ENCODE data around the gene SORCS2.

The SORCS2 gene

DNA sequence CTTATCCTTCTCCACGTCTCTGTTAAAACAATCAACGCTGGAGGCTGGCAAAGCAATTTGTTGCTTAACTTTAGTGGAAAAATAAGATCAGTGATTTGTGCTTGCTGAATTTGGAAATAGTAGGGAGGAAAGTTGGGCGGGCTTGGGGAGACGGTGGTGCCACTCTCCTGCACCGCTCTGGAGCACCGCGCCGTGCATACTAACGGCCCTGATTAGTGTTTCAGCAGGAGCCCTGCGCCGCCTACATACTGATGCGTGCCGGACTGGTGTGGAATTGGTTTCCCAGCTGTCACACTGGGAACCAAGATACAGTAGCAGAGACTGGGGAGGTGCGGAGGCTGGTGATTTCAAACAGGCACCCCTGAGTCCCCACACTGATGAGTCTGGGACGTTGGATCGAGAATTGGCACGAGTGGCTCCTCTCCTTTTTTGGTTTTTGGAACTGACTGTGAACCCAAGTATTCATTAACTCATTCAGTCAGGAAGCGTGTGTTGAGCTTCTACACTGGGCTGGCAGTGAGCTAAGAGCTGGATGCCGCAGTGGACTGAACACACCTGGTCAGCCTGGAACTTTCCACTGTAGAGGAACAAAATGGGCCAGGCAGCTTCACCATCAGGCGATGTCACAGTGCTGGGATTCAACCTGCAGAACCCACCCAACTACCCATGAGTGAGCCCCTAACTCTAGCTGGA lies 271.4 kb downstream of the SORCS2 start:
- H3K79me2 ChIP-seq (ENCODE audit: control insufficient read depth, low read length): no peaks in the 10 kb centered on the region
- no peak overlapping the region for H3K4me2 ChIP-seq (ENCODE audit: low read length)
- no peaks in the 10 kb centered on the region for H3K27me3 ChIP-seq (ENCODE audit: control insufficient read depth, low read length)
- TF ChIP-seq EZH2phosphoT487 (IDR thresholded peaks at IDR 0.05; ENCODE audit: borderline replicate concordance, low read length) (no peak), CTCF (IDR thresholded peaks at IDR 0.05; ENCODE audit: low read depth, low read length, poor library complexity, severe bottlenecking) (no peak)
- H3K4me3 ChIP-seq (ENCODE audit: low read length): no peak overlapping the region
- peaks cover 5% of the 10 kb centered on the region for H3K9me3 ChIP-seq (ENCODE audit: control insufficient read depth, insufficient read depth, low read length)
- H3K4me1 ChIP-seq (ENCODE audit: control insufficient read depth, low read length): no peaks in the 10 kb centered on the region
- no peaks in the 10 kb centered on the region for H3K36me3 ChIP-seq (ENCODE audit: control insufficient read depth, low read length)
- no peaks in the 10 kb centered on the region for H3F3A ChIP-seq (ENCODE audit: control insufficient read depth, insufficient read depth)
- no peaks in the 10 kb centered on the region for H3K9me2 ChIP-seq (replicated peaks; ENCODE audit: control insufficient read depth, low read length)
- no peaks in the 10 kb centered on the region for H4K20me1 ChIP-seq (ENCODE audit: control insufficient read depth, insufficient read depth, low read depth, low read length)
- no peak overlapping the region for H3K27ac ChIP-seq (ENCODE audit: low read depth, low read length)

GRCh38 chr4:7464259-7464655 lies 271.9 kb downstream of the SORCS2 start:
- no peaks in the 10 kb centered on the region for H3K9me2 ChIP-seq (replicated peaks; ENCODE audit: control insufficient read depth, low read length)
- H3K4me2 ChIP-seq (ENCODE audit: low read length): no peak overlapping the region
- H3K4me1 ChIP-seq (ENCODE audit: control insufficient read depth, low read length): no peaks in the 10 kb centered on the region
- TF ChIP-seq CTCF (IDR thresholded peaks at IDR 0.05; ENCODE audit: low read depth, low read length, poor library complexity, severe bottlenecking): no peak
- TF ChIP-seq EZH2phosphoT487 (IDR thresholded peaks at IDR 0.05; ENCODE audit: borderline replicate concordance, low read length): no peak
- no peak overlapping the region for H3K4me3 ChIP-seq (ENCODE audit: low read length)
- H3K27ac ChIP-seq (ENCODE audit: low read depth, low read length): no peak overlapping the region
- no peaks in the 10 kb centered on the region for H3K79me2 ChIP-seq (ENCODE audit: control insufficient read depth, low read length)
- H3K36me3 ChIP-seq (ENCODE audit: control insufficient read depth, low read length): no peaks in the 10 kb centered on the region
- no peaks in the 10 kb centered on the region for H3F3A ChIP-seq (ENCODE audit: control insufficient read depth, insufficient read depth)
- no peaks in the 10 kb centered on the region for H4K20me1 ChIP-seq (ENCODE audit: control insufficient read depth, insufficient read depth, low read depth, low read length)
- H3K27me3 ChIP-seq (ENCODE audit: control insufficient read depth, low read length): no peaks in the 10 kb centered on the region
- peaks cover 5% of the 10 kb centered on the region for H3K9me3 ChIP-seq (ENCODE audit: control insufficient read depth, insufficient read depth, low read length)

DNA sequence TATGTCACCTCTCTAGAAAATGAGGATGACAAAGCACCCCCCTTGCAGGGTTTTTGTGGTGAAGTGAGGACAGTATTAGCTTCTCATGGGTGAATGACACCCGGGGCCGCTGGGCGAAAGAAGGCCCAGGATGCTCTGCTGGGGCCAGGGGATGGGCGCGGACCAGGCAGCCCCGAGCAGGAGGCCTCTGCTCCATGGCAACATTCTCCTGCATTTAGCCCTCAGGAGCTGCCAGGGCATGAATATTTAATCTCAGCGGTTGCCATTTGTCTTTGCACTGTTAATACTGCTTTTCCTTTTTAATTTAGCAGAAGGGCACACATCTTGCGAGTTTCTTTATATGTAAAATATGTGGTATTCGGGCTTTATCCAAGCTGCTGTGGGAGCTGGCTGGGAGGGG lies 272.7 kb downstream of the SORCS2 start:
- no peaks in the 10 kb centered on the region for H3K79me2 ChIP-seq (ENCODE audit: control insufficient read depth, low read length)

More for the DNA sequence above, 272.7 kb downstream of the SORCS2 start:
- Histone ChIP-seq H3K4me3 (ENCODE audit: low read length) (no peak overlapping the region), H4K20me1 (ENCODE audit: control insufficient read depth, insufficient read depth, low read depth, low read length) (no peaks in the 10 kb centered on the region), H3K4me1 (ENCODE audit: control insufficient read depth, low read length) (no peaks in the 10 kb centered on the region), H3K27me3 (ENCODE audit: control insufficient read depth, low read length) (no peaks in the 10 kb centered on the region), H3K4me2 (ENCODE audit: low read length) (no peak overlapping the region), H3K36me3 (ENCODE audit: control insufficient read depth, low read length) (no peaks in the 10 kb centered on the region), H3K9me2 (replicated peaks; ENCODE audit: control insufficient read depth, low read length) (no peaks in the 10 kb centered on the region), H3K9me3 (ENCODE audit: control insufficient read depth, insufficient read depth, low read length) (peaks cover 5% of the 10 kb centered on the region), H3F3A (ENCODE audit: control insufficient read depth, insufficient read depth) (no peaks in the 10 kb centered on the region), H3K27ac (ENCODE audit: low read depth, low read length) (no peak overlapping the region)
- no peak for TF ChIP-seq CTCF (IDR thresholded peaks at IDR 0.05; ENCODE audit: low read depth, low read length, poor library complexity, severe bottlenecking)
- TF ChIP-seq EZH2phosphoT487 (IDR thresholded peaks at IDR 0.05; ENCODE audit: borderline replicate concordance, low read length): no peak

Measured in DOHH2 (cell line).